GM18505 (cell line): ENCODE data around the gene AFMID.
"Not testable (repeated sequence)": the region's sequence is repeated elsewhere in the genome, so short reads cannot be mapped to it uniquely, and the experiment has no call there.

Experiments
- ATAC-seq: cut with Tn5 transposase; IDR thresholded peaks from one replicate; pipeline ENCODE4 v1.9.1; 2021; ENCODE audit not compliant: unreplicated experiment
- POLR2A ChIP-seq: IDR thresholded peaks from 4 replicates; pipeline ENCODE4 v1.6.1; 2011; ENCODE audit warnings: borderline replicate concordance; ENCODE audit not compliant: insufficient read depth, insufficient read length; ENCODE audit errors: extremely low read depth

AFMID gene

DNA sequence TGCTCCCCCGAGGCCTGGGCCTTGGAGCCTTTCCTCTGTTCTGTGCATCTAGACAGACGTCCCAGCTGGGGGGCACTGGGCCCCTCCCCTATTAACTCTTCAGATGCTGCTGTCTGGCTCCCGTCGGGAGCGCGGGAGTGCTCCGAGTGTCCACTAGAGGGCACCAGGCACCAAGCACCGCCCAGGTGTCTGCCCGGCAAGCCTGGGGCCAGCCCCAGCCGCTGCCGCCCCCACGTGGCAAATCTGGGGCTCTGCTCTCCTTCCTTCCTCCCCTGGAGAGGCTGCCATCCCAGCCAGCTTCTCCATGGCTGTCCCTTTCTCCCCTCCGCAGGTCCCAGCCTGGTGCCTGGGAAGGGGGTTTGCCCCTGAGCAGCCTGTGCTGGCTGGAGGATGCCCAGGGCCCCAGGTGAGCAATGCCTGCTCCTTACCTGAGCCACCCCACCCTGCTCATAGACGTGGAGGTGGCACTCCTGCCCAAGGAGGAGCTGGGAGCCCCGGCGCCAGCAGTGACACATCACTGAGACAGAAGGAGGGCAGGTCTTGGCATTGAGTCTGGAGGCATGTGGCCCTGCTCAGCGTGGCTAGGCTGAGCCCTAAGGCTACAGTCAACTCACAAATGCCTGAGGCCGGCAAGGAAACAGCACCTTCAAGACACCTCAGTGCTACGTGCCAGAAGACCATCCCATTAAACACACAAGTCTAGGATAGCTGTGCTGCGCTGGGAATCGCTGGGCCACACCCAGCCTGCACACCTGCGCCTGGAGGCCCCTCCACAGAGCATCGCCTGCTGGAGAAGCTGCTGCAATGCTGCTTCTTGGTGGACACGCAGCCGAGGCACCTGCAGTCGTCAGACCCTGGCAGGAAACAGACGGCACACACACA lies 64.0 kb downstream of the AFMID start:
- peak; percentile 66 for ATAC-seq
- no peak for TF ChIP-seq POLR2A

DNA sequence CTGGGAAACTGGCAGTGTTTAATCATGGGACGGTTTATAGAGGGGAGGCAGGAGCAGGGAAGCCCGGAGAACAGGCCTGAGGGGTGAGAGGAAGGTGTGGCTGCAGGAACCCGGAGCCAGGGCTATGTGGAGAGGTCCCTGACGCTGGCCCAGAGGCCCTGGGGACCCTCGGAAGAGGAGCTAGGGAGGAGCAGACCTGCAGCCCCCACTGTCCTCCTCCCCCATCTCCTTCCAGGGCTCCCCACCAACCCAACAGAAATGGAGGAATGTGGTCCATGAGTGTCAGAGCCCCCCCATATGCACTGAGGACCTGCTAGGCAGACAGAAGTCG lies 64.6 kb downstream of the AFMID start:
- no peak for ATAC-seq
- TF ChIP-seq POLR2A: no peak

DNA sequence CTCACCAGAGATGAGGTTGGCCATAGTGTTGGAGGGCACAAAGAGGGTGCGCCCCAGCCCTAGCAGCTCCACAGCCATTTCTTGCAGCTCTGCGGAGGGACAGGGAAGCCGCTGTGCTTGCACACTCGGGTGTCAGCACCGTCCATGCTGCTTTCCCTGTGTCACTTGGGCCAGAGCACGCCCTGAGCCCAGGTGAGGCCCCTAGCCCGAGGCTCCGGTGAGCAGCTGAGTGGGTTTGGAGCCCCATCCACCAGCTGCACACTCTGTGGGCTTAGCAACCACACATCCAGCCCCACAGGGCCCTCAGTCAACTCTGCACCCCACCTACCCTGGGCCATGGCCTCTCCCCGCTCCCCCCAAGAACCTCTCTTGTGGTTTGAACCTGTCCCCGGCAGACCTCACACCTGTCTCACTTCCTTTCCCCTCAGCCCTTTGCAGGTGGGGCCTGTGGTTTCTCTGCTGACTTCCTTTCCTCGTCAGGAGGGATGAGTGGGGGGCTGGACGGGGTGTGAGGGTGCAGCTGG lies 65.0 kb downstream of the AFMID start:
- no peak for TF ChIP-seq POLR2A

DNA sequence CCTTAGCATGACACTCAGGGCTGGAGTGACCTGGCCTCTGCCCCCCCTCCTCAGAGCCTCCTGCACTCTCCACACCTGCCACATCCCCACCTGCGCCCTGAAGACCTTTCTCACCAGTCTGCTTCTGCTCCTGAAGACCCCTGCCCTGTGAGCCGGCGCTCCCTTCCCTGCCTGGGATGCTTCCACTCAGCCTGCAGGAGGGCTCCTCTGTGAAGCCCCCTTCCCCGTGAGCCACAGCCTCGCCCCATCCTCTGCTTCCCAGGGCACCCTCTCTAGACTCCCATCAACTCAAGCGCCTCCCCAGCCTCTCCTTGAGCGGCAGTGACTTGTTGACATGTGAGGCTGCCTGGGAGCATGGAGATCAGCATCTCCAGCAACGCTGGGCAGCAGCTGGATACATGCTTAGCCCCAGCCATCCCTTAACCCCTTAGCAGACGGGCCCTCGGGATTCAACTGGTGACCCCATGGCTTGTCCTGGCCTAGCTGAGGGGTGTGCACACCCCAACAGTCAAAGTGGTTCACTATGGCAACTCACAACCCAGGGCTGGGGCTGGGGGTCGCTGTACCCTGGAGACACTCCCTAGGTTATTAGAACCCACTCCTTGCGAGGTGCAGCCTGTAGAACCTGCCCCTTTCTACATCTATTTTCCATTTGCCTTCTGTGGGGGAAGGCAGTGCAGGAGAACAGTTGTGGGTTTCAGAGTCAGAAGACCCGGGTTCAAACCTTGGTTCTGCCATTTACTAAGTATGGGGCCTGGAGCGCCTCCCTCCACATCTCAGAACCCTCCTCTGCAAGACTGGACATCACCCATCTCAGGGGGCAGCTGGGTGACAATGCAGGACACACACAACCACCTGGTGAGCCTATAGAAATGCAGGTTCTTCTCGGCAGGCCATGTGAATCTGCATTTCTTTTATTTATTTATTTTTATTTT lies 65.8 kb downstream of the AFMID start:
- TF ChIP-seq POLR2A: no peak
- ATAC-seq: no peak

More for the DNA sequence above, 65.0 kb downstream of the AFMID start:
- ATAC-seq: no peak

DNA sequence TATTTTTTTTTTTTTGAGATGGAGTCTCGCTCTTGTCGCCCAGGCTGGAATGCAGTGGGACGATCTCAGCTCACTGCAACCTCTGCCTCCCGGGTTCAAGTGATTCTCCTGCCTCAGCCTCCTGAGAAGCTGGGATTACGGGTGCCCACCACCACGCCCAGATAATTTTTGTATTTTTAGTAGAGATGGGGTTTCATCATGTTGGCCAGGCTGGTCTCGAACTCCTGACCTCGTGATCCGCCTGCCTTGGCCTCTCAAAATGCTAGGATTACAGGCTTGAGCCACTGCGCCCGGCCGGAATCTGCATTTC lies 66.4 kb downstream of the AFMID start:
- ATAC-seq: not testable (repeated sequence)

DNA sequence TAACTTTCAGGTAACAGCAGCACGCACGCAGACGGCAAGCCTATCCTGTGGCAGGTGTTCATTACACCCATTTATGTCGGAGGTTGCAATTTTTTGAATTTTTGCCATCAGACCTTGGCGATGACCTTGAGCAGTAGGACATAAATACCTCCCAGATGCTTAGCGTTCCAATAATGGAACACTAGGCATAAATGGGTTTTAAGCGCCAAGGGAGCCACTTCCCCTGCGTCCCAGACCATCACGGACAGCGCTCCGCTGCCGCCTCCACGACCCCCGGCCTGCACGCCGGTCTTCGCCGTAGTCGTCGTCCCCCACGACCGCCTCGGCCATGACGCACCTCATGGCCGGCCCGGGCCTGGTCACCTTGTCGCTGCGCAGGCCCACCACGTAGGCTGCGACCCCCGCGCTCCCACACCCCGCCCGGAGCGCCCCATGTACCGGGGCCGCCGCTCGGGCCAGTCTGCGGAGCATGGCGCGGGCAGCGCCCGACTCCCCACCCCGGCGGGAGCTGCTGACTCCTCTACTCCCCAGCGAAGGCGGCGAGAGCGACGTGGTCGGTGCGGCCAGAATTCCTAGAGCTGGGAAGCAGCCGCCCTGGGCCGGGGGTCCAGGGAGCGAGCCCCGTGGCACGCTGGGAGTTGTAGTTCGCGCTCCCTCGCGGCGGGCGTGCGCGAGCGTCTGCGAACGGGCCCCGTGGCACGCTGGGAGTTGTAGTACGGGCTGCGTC lies 66.9 kb downstream of the AFMID start:
- TF ChIP-seq POLR2A: no peak
- ATAC-seq: no peak

DNA sequence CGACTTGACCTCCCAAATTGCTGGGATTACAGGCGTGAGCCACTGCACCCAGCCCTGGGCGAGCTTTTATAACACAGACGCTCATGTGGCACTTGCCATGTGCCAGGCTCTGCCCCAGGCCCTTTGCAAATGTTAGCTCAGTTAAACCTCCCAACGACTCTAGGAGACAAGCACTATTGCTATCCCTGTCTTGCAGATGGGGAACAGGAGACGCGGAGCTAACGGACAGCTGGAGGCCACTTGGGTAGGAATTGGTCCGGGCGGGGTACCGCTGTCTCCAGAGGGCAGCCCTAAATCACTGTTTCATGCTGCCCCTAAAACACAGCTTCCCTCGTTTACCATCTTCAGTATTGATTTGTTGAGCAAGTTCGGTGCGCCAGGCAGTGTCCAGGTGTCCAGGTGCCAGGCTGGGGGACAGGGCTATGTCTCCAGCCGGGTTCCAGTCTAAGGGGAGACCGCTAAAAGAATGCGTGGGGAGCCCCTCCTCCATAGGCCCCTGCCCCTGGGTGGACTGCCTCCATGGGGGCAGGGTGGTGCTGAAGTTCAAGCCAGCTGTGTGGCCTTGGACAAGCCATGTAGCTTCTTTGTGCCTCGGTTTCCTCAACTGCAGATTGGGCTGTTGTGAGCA lies 68.0 kb downstream of the AFMID start:
- no peak for ATAC-seq

DNA sequence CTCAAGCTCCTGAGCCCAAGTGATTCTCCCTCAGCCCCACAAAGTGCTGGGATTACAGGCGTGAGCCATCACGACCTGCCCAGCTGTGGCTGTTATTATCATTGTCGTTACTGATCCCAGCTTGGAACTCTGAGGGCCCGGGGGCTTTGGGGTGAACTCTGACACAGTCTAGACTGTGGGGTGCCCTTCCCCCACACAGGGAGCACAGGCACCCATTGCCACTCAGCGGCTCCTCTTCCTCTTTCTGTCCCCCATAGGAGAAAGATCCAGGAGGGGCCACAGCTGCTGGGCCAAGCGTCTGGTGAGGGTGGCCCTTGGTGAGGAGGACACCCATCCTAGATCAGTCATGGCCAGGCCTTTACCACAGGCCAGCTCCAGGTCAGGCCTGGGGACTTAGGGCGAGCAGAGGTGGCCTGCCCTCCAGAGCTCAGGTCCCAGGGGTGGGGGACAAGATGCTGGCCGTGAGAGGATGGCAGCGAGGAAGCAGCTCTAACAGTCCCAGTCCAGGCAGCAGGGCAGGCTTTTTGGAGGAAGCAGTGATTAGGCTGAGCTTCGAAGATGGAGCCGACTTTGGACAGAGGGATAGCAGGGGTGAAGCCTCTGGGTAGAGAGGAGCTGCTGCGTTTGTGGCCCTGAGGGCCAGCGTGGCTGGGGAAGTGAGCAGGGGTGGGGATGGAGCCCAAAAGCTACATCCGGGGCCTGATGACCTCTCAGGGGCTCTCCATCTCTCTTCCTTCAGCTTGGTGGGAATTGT lies 69.0 kb downstream of the AFMID start:
- ATAC-seq: no peak
- no peak for TF ChIP-seq POLR2A

More for the DNA sequence above, 68.0 kb downstream of the AFMID start:
- TF ChIP-seq POLR2A: no peak

DNA sequence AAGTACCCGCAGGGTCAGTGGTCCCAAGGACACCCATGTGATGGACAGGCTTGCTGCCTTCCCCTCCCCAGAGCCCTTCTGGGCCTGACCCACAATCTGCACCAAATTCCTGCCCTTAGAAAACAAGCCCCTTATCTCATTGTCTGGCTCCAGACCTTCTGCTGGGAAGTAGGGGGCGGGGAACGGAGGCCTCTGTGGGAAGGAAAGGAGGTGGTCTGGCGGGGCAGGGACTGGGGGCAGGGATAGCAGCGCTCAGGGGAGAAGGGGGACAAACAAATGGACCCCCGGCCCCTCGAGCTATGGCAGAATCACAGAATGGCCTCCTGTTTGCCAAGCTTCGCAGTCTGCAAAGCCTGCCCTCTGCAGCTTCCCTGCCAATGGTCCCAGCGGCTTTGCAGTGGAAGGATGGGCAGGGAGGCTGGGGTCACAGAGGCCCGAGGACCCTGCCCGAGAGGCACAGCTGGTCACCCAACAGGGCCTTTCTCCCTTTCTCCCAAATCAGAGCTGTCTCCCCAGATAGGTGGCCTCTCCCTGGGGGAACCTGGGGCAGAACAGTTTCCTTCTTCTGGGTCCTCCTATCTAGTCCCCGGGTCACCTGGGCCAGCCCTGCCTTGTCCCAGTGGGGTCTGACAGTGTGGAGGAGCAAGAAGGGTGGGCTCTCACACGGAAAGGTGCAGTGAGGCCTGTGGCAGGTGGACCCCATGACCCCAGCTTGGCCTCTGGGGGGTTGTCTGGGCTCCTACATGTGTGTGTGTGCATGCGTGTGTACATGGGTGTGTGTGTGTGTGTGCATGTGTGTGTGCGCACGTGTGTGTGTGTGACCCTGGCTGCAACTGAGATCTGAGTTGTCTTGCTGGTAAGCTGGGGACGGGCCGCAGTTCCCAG lies 69.8 kb downstream of the AFMID start:
- no peak for TF ChIP-seq POLR2A
- ATAC-seq: no peak
